ENCODE measurements around the gene TPCN2.

Gene TPCN2

DNA sequence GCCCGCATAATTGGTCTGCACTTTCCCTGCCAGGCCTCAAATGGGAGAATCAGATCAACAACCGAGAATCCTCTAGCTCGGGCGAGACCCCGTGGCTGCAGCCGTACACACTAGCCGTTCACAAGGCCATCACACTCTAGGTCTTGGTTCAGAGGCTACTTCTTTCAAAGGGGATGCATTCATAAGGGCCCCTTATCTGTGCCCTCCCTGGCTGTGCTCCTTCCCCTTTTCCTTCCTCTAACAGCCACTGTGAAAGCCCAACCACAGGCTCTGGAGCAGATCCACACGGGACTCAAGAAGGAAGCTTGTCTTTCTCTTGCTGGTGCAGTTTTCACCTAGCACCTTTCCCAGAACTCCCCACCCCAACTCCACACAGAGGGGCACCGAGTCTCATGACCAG is 131.5 kb downstream of the TPCN2 start:
- H3K27me3 ChIP-seq (ENCODE audit: insufficient read depth, low read length), result peaks cover 40% of the 10 kb centered on the region

DNA sequence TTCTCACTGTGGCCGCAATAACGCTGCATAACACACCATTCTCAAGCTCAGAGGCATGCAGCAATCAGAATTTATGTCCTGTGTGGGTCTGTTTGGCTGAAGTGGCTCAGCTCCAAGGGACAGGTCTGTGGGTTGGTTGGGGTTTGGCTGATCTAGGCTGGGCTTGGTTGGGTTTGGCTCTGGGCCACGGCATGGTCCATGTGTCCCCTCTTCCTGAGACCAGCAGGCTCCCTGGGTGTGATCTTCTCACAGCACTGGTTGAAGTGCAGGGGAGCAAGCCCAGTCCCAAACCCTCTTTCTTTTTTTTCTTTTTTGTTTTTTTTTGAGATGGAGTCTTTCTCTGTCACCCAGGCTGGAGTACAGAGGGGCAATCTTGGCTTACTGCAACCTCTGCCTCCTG is 132.0 kb downstream of the TPCN2 start:
- Histone ChIP-seq H2AFZ (ENCODE audit: low read length, unreplicated experiment) (no peak overlapping the region), H3K27me3 (ENCODE audit: insufficient read depth, low read length) (peaks cover 36% of the 10 kb centered on the region), H3K4me3 (ENCODE audit: low read depth, low read length) (no peak overlapping the region), H3K27ac (ENCODE audit: low read depth, low read length) (no peak overlapping the region), H3K79me2 (ENCODE audit: control insufficient read depth, insufficient read depth, low read length, unreplicated experiment) (no peaks in the 10 kb centered on the region), H3K4me1 (ENCODE audit: control insufficient read depth, insufficient read depth, low read length, unreplicated experiment) (no peaks in the 10 kb centered on the region), H3K36me3 (ENCODE audit: insufficient read depth, low read length) (no peaks in the 10 kb centered on the region)

More for the DNA sequence above, 131.5 kb downstream of the TPCN2 start:
- no peaks in the 10 kb centered on the region for H3K79me2 ChIP-seq (ENCODE audit: control insufficient read depth, insufficient read depth, low read length, unreplicated experiment)
- no peak overlapping the region for H3K4me3 ChIP-seq (ENCODE audit: low read depth, low read length)
- H3K4me1 ChIP-seq (ENCODE audit: control insufficient read depth, insufficient read depth, low read length, unreplicated experiment), result no peaks in the 10 kb centered on the region
- H3K36me3 ChIP-seq (ENCODE audit: insufficient read depth, low read length), result no peaks in the 10 kb centered on the region
- H2AFZ ChIP-seq (ENCODE audit: low read length, unreplicated experiment), result no peak overlapping the region
- no peak overlapping the region for H3K27ac ChIP-seq (ENCODE audit: low read depth, low read length)

DNA sequence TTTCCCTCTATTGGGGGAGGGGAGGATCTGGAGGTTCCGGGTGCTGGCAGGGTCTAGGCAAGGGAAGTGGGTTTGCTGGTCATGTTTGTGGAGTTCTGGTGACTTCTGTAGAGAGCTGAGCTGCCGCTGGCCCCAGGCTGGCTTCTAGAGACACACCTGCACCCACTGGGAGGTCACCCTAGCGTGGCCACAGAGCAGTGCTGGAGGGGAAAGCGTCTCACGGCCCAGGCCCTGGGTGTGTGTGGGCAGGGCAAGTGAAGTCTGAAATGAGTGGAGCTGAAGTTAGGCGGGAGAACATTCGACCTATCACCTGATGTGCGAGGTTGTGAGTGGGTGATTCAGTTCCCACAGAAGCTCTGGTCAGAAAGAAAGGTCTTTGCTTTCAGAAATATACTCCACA is 134.9 kb downstream of the TPCN2 start:
- H2AFZ ChIP-seq (ENCODE audit: low read length, unreplicated experiment), result no peak overlapping the region
- H3K27me3 ChIP-seq (ENCODE audit: insufficient read depth, low read length), result peaks cover 39% of the 10 kb centered on the region
- H3K36me3 ChIP-seq (ENCODE audit: insufficient read depth, low read length), result no peaks in the 10 kb centered on the region
- no peaks in the 10 kb centered on the region for H3K4me1 ChIP-seq (ENCODE audit: control insufficient read depth, insufficient read depth, low read length, unreplicated experiment)
- no peak overlapping the region for H3K4me3 ChIP-seq (ENCODE audit: low read depth, low read length)
- H3K27ac ChIP-seq (ENCODE audit: low read depth, low read length), result no peak overlapping the region
- H3K79me2 ChIP-seq (ENCODE audit: control insufficient read depth, insufficient read depth, low read length, unreplicated experiment), result no peaks in the 10 kb centered on the region
